ENCODE measurements around the gene PCIF1. TPM values are rescaled to one million over a fixed set of nuclear protein-coding genes. Genes with fewer than 3 reads are reported as not detected.

PCIF1 gene
- total and polyA plus RNA-seq, 2 donors (not counting 3 experiments of a cell fraction or from before 2014, with no cell fraction given): 26.4 to 27.2 TPM

DNA sequence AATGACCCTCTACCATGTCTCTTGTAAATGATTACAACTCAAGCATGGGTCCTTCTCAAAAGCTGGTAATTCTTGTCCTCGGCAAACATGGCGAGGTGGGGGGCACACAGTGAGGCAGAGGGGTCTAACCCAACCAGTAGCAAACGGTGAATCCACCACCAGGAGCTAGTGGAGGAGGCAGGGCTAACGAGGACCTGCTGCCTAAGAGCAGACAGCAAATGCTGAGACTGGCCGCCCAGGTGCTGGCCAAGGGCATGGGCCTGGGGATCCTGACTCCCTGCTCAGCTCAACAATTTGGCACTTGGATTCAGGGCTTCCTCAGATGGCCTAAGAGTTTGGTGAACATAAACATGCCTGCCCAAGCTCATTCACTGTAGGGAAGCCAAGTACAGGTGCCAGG lies 18.4 kb downstream of the PCIF1 start:
- H3K36me3 ChIP-seq (ENCODE audit: control insufficient read depth in 2 of 2, extremely low read depth in 1 of 2, insufficient read depth in 2 of 2, low read length in 2 of 2): peaks cover 4 to 53% of the 10 kb centered on the region in 2 experiments
- H3K4me3 ChIP-seq (replicated peaks in 1 of 3; ENCODE audit: insufficient read depth in 1 of 3, low read depth in 1 of 3, low read length in 3 of 3): no peak overlapping the region
- H3K9ac ChIP-seq (replicated peaks; ENCODE audit: extremely low read depth, insufficient read depth, low read length): no peak overlapping the region
- ChIA-PET CTCF (interaction anchor here (1.3 to 2.7 kb wide), 3 partner anchors 17 to 129 kb away, joined by 5 to 18 read pairs (median 7); partner anchors contain the start of genes CTSA and NEURL2), POLR2A (interaction anchor here (0.6 to 0.9 kb wide), 2 partner anchors 18 to 22 kb away, joined by 3 to 6 read pairs; no protein-coding TSS in a partner anchor)
- no peaks in the 10 kb centered on the region for H3K9me3 ChIP-seq (replicated peaks; ENCODE audit: control insufficient read depth, insufficient read depth, low read length)
- no peaks in the 10 kb centered on the region for H3K27me3 ChIP-seq (ENCODE audit: control insufficient read depth in 2 of 2, insufficient read depth in 2 of 2, low read length in 2 of 2)
- no peaks in the 10 kb centered on the region for H3K9me1 ChIP-seq (replicated peaks; ENCODE audit: control insufficient read depth, extremely low read depth, insufficient read depth, low read length)
- no peak overlapping the region for H2AFZ ChIP-seq (ENCODE audit: low read depth, low read length)
- TF ChIP-seq EZH2 (IDR thresholded peaks at IDR 0.05; ENCODE audit: borderline replicate concordance, low read depth, low read length, severe bottlenecking) (no peak), GATA2 (IDR thresholded peaks at IDR 0.05; ENCODE audit: insufficient read depth, insufficient read length, low read depth, low read length) (no peak), MYC (IDR thresholded peaks at IDR 0.05; ENCODE audit: low read depth, low read length) (no peak), JUN (IDR thresholded peaks at IDR 0.05; ENCODE audit: borderline replicate concordance, insufficient read depth, insufficient read length, low read depth) (no peak), CTCF (IDR thresholded peaks at IDR 0.05; ENCODE audit: extremely low read depth in 1 of 2, insufficient read depth in 1 of 2, low read depth in 1 of 2, low read length in 2 of 2) (no peak), POLR2AphosphoS5 (IDR thresholded peaks at IDR 0.05; ENCODE audit: insufficient read depth, low read depth, low read length) (no peak), FOS (IDR thresholded peaks at IDR 0.05; ENCODE audit: borderline replicate concordance, insufficient read depth, low read length) (no peak), POLR2A (IDR thresholded peaks at IDR 0.05; ENCODE audit: low read depth, low read length) (no peak)
- TF ChIP-seq, protein P1, sequence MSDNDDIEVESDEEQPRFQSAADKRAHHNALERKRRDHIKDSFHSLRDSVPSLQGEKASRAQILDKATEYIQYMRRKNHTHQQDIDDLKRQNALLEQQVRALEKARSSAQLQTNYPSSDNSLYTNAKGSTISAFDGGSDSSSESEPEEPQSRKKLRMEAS (IDR thresholded peaks at IDR 0.05; ENCODE audit: insufficient read depth, insufficient read length): no peak
- no peaks in the 10 kb centered on the region for H4K20me1 ChIP-seq (replicated peaks; ENCODE audit: control insufficient read depth, extremely low read depth, insufficient read depth, low read length)
- no peaks in the 10 kb centered on the region for H3K79me2 ChIP-seq (ENCODE audit: control insufficient read depth, insufficient read depth, low read length)
- no TSS peak for BruUV-seq (replicated peaks)
- intact Hi-C loops (cut with micrococcal nuclease) (no loop called here), dilution Hi-C loops (cut with MboI; ENCODE audit: extremely low pct_ligation_motif_present, low sequenced_read_pairs) (no loop called here)
- H3K4me2 ChIP-seq (ENCODE audit: insufficient read depth, low read length): no peak overlapping the region
- no peak for FAIRE-seq
- no peak overlapping the region for H3K27ac ChIP-seq (ENCODE audit: insufficient read depth, low read depth, low read length)
- no peaks in the 10 kb centered on the region for H3K4me1 ChIP-seq (ENCODE audit: control insufficient read depth, extremely low read depth, insufficient read depth, low read length)
- no peak for DNase-seq (ENCODE audit: low read depth, low spot score)
